ENCODE data around the gene OLFML2A.

The OLFML2A gene

GRCh38 chr9:124778575-124779367 is 1.8 kb downstream of the OLFML2A start:
- no peaks in the 10 kb centered on the region for H3K9me3 ChIP-seq (ENCODE audit: control insufficient read depth, insufficient read depth, low read length)
- H3K4me1 ChIP-seq (ENCODE audit: insufficient read depth, low read length), result peaks cover 19% of the 10 kb centered on the region; the same call in 1 of the 2 replicates
- H3K36me3 ChIP-seq (ENCODE audit: insufficient read depth, low read length), result no peaks in the 10 kb centered on the region
- no peak overlapping the region for H3K9ac ChIP-seq (ENCODE audit: low read depth, low read length)

- H3K4me1 ChIP-seq (ENCODE audit: insufficient read depth, low read length), result peaks cover 19% of the 10 kb centered on the region; the same call in 1 of the 2 replicates
- no peaks in the 10 kb centered on the region for H3K9me3 ChIP-seq (ENCODE audit: control insufficient read depth, insufficient read depth, low read length)
- H3K36me3 ChIP-seq (ENCODE audit: insufficient read depth, low read length), result no peaks in the 10 kb centered on the region
- H3K9ac ChIP-seq (ENCODE audit: low read depth, low read length), result no peak overlapping the region
These were observed 2.6 kb downstream of the OLFML2A start for GRCh38 chr9:124779368-124780059.

GRCh38 chr9:124780060-124780756 is 3.3 kb downstream of the OLFML2A start:
- Histone ChIP-seq H3K9ac (ENCODE audit: low read depth, low read length) (no peak overlapping the region), H3K4me1 (ENCODE audit: insufficient read depth, low read length) (peaks cover 19% of the 10 kb centered on the region; the same call in 1 of the 2 replicates), H3K36me3 (ENCODE audit: insufficient read depth, low read length) (no peaks in the 10 kb centered on the region)

GRCh38 chr9:124780757-124781151 is 3.8 kb downstream of the OLFML2A start:
- Histone ChIP-seq H3K9me3 (ENCODE audit: control insufficient read depth, insufficient read depth, low read length) (no peaks in the 10 kb centered on the region), H3K36me3 (ENCODE audit: insufficient read depth, low read length) (no peaks in the 10 kb centered on the region), H3K4me1 (ENCODE audit: insufficient read depth, low read length) (peaks cover 19% of the 10 kb centered on the region; the same call in 1 of the 2 replicates), H3K9ac (ENCODE audit: low read depth, low read length) (no peak overlapping the region)

More at GRCh38 chr9:124780060-124780756, 3.3 kb downstream of the OLFML2A start:
- no peaks in the 10 kb centered on the region for H3K9me3 ChIP-seq (ENCODE audit: control insufficient read depth, insufficient read depth, low read length)

GRCh38 chr9:124781967-124782660 is 5.2 kb downstream of the OLFML2A start:
- no peak overlapping the region for H3K9ac ChIP-seq (ENCODE audit: low read depth, low read length)
- no peaks in the 10 kb centered on the region for H3K36me3 ChIP-seq (ENCODE audit: insufficient read depth, low read length)
- H3K9me3 ChIP-seq (ENCODE audit: control insufficient read depth, insufficient read depth, low read length), result no peaks in the 10 kb centered on the region
- H3K4me1 ChIP-seq (ENCODE audit: insufficient read depth, low read length), result peaks cover 19% of the 10 kb centered on the region; the same call in 1 of the 2 replicates

GRCh38 chr9:124782661-124783574 is 6.0 kb downstream of the OLFML2A start:
- Histone ChIP-seq H3K9ac (ENCODE audit: low read depth, low read length) (no peak overlapping the region), H3K4me1 (ENCODE audit: insufficient read depth, low read length) (peaks cover 19% of the 10 kb centered on the region; the same call in 1 of the 2 replicates), H3K36me3 (ENCODE audit: insufficient read depth, low read length) (no peaks in the 10 kb centered on the region), H3K9me3 (ENCODE audit: control insufficient read depth, insufficient read depth, low read length) (no peaks in the 10 kb centered on the region)

GRCh38 chr9:124783830-124784229 is 6.9 kb downstream of the OLFML2A start:
- no peaks in the 10 kb centered on the region for H3K36me3 ChIP-seq (ENCODE audit: insufficient read depth, low read length)
- H3K9ac ChIP-seq (ENCODE audit: low read depth, low read length), result no peak overlapping the region
- H3K9me3 ChIP-seq (ENCODE audit: control insufficient read depth, insufficient read depth, low read length), result no peaks in the 10 kb centered on the region
- H3K4me1 ChIP-seq (ENCODE audit: insufficient read depth, low read length), result peaks cover 18% of the 10 kb centered on the region; the same call in 1 of the 2 replicates

- Histone ChIP-seq H3K36me3 (ENCODE audit: insufficient read depth, low read length) (no peaks in the 10 kb centered on the region), H3K9ac (ENCODE audit: low read depth, low read length) (no peak overlapping the region), H3K9me3 (ENCODE audit: control insufficient read depth, insufficient read depth, low read length) (no peaks in the 10 kb centered on the region), H3K4me1 (ENCODE audit: insufficient read depth, low read length) (peaks cover 14% of the 10 kb centered on the region; the same call in 1 of the 2 replicates)
These were observed 7.6 kb downstream of the OLFML2A start for GRCh38 chr9:124784509-124784908.

GRCh38 chr9:124786881-124787573 is 10.1 kb downstream of the OLFML2A start:
- H3K9ac ChIP-seq (ENCODE audit: low read depth, low read length), result no peak overlapping the region
- peaks cover 4% of the 10 kb centered on the region; the same call in 1 of the 2 replicates for H3K4me1 ChIP-seq (ENCODE audit: insufficient read depth, low read length)
- H3K9me3 ChIP-seq (ENCODE audit: control insufficient read depth, insufficient read depth, low read length), result no peaks in the 10 kb centered on the region
- H3K36me3 ChIP-seq (ENCODE audit: insufficient read depth, low read length), result no peaks in the 10 kb centered on the region

- H3K4me1 ChIP-seq (ENCODE audit: insufficient read depth, low read length), result no peaks in the 10 kb centered on the region
- H3K9me3 ChIP-seq (ENCODE audit: control insufficient read depth, insufficient read depth, low read length), result no peaks in the 10 kb centered on the region
- no peak overlapping the region for H3K9ac ChIP-seq (ENCODE audit: low read depth, low read length)
- H3K36me3 ChIP-seq (ENCODE audit: insufficient read depth, low read length), result no peaks in the 10 kb centered on the region
These were observed 11.7 kb downstream of the OLFML2A start for GRCh38 chr9:124788542-124789217.

GRCh38 chr9:124789531-124789930 is 12.6 kb downstream of the OLFML2A start:
- no peaks in the 10 kb centered on the region for H3K9me3 ChIP-seq (ENCODE audit: control insufficient read depth, insufficient read depth, low read length)
- no peaks in the 10 kb centered on the region for H3K4me1 ChIP-seq (ENCODE audit: insufficient read depth, low read length)
- H3K9ac ChIP-seq (ENCODE audit: low read depth, low read length), result no peak overlapping the region
- H3K36me3 ChIP-seq (ENCODE audit: insufficient read depth, low read length), result no peaks in the 10 kb centered on the region

- H3K36me3 ChIP-seq (ENCODE audit: insufficient read depth, low read length), result no peaks in the 10 kb centered on the region
- no peak overlapping the region for H3K9ac ChIP-seq (ENCODE audit: low read depth, low read length)
- no peaks in the 10 kb centered on the region for H3K9me3 ChIP-seq (ENCODE audit: control insufficient read depth, insufficient read depth, low read length)
- no peaks in the 10 kb centered on the region for H3K4me1 ChIP-seq (ENCODE audit: insufficient read depth, low read length)
These were observed 13.4 kb downstream of the OLFML2A start for GRCh38 chr9:124790301-124790700.

All from ES-I3 (cell line).